ENCODE measurements around the gene TM7SF2. TPM values are rescaled to one million over a fixed set of nuclear protein-coding genes. Genes with fewer than 3 reads are reported as not detected.

The TM7SF2 gene
- total RNA-seq, 1 experiment from 2014 or later = 44.2 TPM

- H3K9ac ChIP-seq (ENCODE audit: low read length) = no peak overlapping the region
- H3K36me3 ChIP-seq (ENCODE audit: low read depth, low read length) = peaks cover 41% of the 10 kb centered on the region
- no peaks in the 10 kb centered on the region for H4K20me1 ChIP-seq (ENCODE audit: low read length)
- no peaks in the 10 kb centered on the region for H3K9me2 ChIP-seq (replicated peaks; ENCODE audit: low read length)
- no peak overlapping the region for H3K27ac ChIP-seq (ENCODE audit: low read length)
- H3K79me2 ChIP-seq (ENCODE audit: low read length) = peaks cover 57% of the 10 kb centered on the region
- no peak overlapping the region for H3K4me3 ChIP-seq (ENCODE audit: low read length)
- H3K4me1 ChIP-seq (ENCODE audit: insufficient read depth, low read length) = peaks cover 12% of the 10 kb centered on the region
- no peaks in the 10 kb centered on the region for H3K27me3 ChIP-seq (ENCODE audit: low read length)
- CTCF ChIA-PET = no interaction called here
- ATAC-seq = peak; percentile 92
- BruUV-seq (replicated peaks) = no TSS peak
- H2AFZ ChIP-seq (ENCODE audit: low read length) = no peak overlapping the region
- DNase-seq = peak; percentile 69
- TF ChIP-seq CTCF (conservative IDR thresholded peaks at IDR 0.05; ENCODE audit: low read depth, low read length) = peak; percentile 77
- TF ChIP-seq EZH2phosphoT487 (IDR thresholded peaks at IDR 0.05; ENCODE audit: borderline replicate concordance, low read length) = no peak
- H3K4me2 ChIP-seq (ENCODE audit: low read length) = no peak overlapping the region
- H3F3A ChIP-seq (ENCODE audit: low read length, unreplicated experiment) = no peaks in the 10 kb centered on the region
- POLR2A ChIA-PET (ENCODE audit: unreplicated experiment) = no interaction called here
- no peaks in the 10 kb centered on the region for H3K9me3 ChIP-seq (ENCODE audit: low read length)
- intact Hi-C loops (cut with micrococcal nuclease) = loop anchor here (1.0 to 5.0 kb wide), 2 partner anchors 51 to 66 kb away; partner anchors contain the start of genes ARL2 and SNX15
Observed at GRCh38 chr11:65078151-65078550, 33.5 kb upstream of the TM7SF2 start.

GRCh38 chr11:65078786-65079342 lies 32.8 kb upstream of the TM7SF2 start:
- Histone ChIP-seq H3K36me3 (ENCODE audit: low read depth, low read length) (peaks cover 41% of the 10 kb centered on the region), H3K79me2 (ENCODE audit: low read length) (peaks cover 64% of the 10 kb centered on the region), H3K9me2 (replicated peaks; ENCODE audit: low read length) (no peaks in the 10 kb centered on the region), H3K27me3 (ENCODE audit: low read length) (no peaks in the 10 kb centered on the region), H3K4me2 (ENCODE audit: low read length) (no peak overlapping the region), H3K9ac (ENCODE audit: low read length) (no peak overlapping the region), H3K9me3 (ENCODE audit: low read length) (no peaks in the 10 kb centered on the region), H3F3A (ENCODE audit: low read length, unreplicated experiment) (no peaks in the 10 kb centered on the region), H3K27ac (ENCODE audit: low read length) (no peak overlapping the region), H3K4me3 (ENCODE audit: low read length) (no peak overlapping the region), H2AFZ (ENCODE audit: low read length) (no peak overlapping the region), H4K20me1 (ENCODE audit: low read length) (no peaks in the 10 kb centered on the region), H3K4me1 (ENCODE audit: insufficient read depth, low read length) (peaks cover 12% of the 10 kb centered on the region)
- POLR2A ChIA-PET (ENCODE audit: unreplicated experiment) = interaction anchor here (0.6 kb wide), 1 partner anchor 43 kb away, joined by 3 read pairs; the partner anchor contains the start of genes FAU and MRPL49
- BruUV-seq (replicated peaks) = no TSS peak
- TF ChIP-seq CTCF (conservative IDR thresholded peaks at IDR 0.05; ENCODE audit: low read depth, low read length) = no peak
- TF ChIP-seq EZH2phosphoT487 (IDR thresholded peaks at IDR 0.05; ENCODE audit: borderline replicate concordance, low read length) = no peak
- no peak for TF ChIP-seq EZH2 (IDR thresholded peaks at IDR 0.05; ENCODE audit: low read length, unreplicated experiment)
- ATAC-seq (no peak), DNase-seq (no peak)
- intact Hi-C loops (cut with micrococcal nuclease) = loop anchor here (1.0 to 5.0 kb wide), 2 partner anchors 52 to 67 kb away; partner anchors contain the start of genes ARL2 and SNX15
- CTCF ChIA-PET = no interaction called here

- TSS peak; percentile 63 for BruUV-seq (replicated peaks)
- Histone ChIP-seq H3K9ac (ENCODE audit: low read length) (peak overlapping the region; percentile 96), H3K4me3 (ENCODE audit: low read length) (peak overlapping the region; percentile 89), H3K79me2 (ENCODE audit: low read length) (peaks cover 71% of the 10 kb centered on the region), H2AFZ (ENCODE audit: low read length) (peak overlapping the region; percentile 82), H3K4me1 (ENCODE audit: insufficient read depth, low read length) (peaks cover 21% of the 10 kb centered on the region), H3F3A (ENCODE audit: low read length, unreplicated experiment) (no peaks in the 10 kb centered on the region), H3K27me3 (ENCODE audit: low read length) (no peaks in the 10 kb centered on the region), H4K20me1 (ENCODE audit: low read length) (no peaks in the 10 kb centered on the region), H3K36me3 (ENCODE audit: low read depth, low read length) (peaks cover 43% of the 10 kb centered on the region), H3K9me3 (ENCODE audit: low read length) (no peaks in the 10 kb centered on the region), H3K9me2 (replicated peaks; ENCODE audit: low read length) (no peaks in the 10 kb centered on the region), H3K4me2 (ENCODE audit: low read length) (peak overlapping the region; percentile 91), H3K27ac (ENCODE audit: low read length) (peak overlapping the region; percentile 63)
- no peak for DNase-seq
- peak; percentile 2; the same call in 1 of the 2 replicates for ATAC-seq
- no peak for TF ChIP-seq EZH2phosphoT487 (IDR thresholded peaks at IDR 0.05; ENCODE audit: borderline replicate concordance, low read length)
- POLR2A ChIA-PET (ENCODE audit: unreplicated experiment) = interaction anchor here (0.6 kb wide), 1 partner anchor 39 kb away, joined by 3 read pairs; the partner anchor contains the start of gene FAU
- CTCF ChIA-PET = interaction anchor here (0.6 kb wide), 1 partner anchor 239 kb away, joined by 3 read pairs; no protein-coding TSS in a partner anchor
- intact Hi-C loops (cut with micrococcal nuclease) = no loop called here
Observed at GRCh38 chr11:65083134-65083833, 28.4 kb upstream of the TM7SF2 start.
